ENCODE results near the gene ANO3.

Gene ANO3

DNA sequence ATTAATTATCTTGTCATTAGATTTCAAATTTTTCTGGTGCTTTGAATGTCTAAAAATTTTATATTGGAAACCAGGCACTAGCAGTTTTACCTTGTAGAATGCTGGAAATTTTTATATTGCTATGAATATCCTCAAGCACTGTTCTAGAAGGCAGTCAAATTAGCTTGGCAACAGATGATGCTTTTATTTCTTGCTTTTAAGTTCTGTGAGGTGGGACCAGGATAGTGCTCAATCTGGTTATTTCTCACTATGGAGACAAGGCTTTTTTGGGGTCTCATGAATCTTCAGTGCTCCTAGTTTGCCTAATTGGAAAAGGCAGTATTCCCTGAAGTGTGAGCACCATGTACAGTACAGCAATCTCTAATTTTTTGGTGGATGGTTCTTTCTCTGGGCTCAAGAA is 27.1 kb downstream of the ANO3 start:
- DNase-seq (ENCODE audit: low read depth): no peak

DNA sequence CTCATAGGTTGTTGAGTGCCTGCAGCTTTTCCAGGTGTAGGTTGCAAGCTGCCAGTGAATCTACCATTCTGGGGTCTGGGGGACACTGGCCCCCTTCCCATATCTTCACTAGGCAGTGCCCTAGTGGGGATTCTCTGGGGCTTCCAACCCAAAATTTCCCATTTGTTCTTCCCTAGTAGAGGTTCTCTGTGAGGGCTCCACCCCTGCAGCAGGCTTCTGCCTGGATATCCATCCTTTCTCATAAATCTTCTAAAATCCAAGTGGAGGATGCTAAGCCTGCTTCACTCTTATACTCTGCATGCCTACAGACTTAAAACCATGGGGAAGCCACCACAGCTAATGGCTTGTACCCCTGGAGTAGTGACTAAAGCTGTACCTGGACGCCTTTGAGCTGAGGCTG is 33.4 kb downstream of the ANO3 start:
- DNase-seq (ENCODE audit: low read depth): no peak

DNA sequence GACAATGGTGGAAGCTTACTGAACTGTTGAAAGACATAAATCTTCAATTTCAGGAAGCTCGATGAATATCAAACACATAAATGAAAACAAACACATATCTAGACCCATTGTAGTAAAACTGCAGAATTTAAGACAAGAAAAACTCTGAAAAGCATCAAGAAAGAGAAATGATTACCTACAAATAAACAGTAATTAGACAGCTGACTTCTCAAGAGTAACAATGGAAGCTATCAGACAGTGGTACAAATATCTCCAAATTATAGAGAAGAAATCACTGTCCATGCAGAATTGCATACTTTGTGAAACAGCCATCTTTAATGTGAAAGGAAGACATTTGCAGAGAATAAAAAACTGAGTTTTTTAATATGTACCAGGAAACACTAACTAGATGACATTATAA is 45.7 kb downstream of the ANO3 start:
- DNase-seq (ENCODE audit: low read depth): no peak

DNA sequence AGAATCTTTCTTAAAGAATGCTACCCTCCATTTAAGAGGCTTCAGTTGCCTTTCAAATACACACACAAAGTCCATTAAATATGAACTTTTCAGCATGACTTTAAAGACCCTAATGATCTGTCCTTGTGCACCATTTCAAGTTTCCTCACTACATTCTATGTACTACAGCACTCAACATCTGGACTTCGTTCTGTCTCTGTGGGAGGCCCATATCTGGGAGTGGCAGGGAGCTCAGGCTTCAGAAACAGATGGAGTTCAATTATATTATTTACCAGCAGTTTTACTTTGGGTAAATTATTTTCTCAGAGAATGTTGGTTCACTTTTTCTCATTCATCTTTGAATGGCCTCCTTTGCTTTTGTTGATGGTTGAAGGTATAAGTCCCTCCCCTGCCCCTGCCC is 67.4 kb downstream of the ANO3 start:
- DNase-seq (ENCODE audit: low read depth): no peak

DNA sequence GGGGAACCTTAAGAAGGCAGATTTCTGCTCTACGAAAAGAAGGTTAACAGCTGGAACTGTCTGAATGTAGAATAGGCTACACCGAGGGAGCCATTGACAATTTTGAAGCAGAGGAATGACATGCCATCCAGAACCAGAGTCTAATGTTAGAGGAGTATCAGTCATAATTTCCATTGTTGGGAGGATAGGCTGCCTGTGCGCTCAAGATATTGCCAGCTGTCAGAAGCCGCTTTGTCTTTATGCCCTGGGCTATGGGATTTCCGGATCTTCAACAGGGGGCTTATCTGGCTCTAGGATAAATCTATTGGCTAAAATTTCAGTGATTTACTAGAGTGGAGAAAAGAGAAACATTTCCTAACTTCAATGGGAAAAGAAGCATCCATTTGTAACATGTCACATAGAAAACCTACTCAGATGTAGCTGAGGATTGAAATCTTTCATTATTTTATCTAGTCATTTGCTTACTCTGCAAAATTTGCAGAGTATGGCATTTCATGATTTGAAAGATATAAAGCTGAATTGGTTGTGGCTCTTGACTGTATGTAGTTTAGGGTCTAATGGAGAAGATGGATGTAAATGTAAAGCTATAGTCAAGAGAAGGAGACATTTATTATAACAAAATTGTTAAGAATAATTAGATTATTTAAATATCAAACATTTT is 78.9 kb downstream of the ANO3 start:
- DNase-seq (ENCODE audit: low read depth): no peak

DNA sequence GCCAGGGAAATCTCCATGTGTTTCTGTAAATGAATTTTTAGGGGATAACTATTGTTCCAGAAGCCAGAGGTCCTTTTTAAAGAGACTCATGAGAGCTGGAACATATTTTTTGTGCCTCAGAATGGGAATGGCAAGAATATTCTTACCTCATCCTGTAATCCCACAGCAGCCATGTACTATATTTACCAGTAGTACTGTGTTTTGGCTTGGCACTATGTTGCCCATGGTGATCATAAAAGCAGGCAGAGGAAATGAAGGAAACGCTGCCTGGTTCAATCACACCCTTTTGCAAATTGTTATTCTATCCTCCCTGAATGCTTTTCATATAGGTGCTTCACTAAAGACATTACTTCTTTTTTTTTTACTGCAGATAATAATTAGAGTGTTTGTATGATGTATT is 81.0 kb downstream of the ANO3 start:
- DNase-seq (ENCODE audit: low read depth): no peak

DNA sequence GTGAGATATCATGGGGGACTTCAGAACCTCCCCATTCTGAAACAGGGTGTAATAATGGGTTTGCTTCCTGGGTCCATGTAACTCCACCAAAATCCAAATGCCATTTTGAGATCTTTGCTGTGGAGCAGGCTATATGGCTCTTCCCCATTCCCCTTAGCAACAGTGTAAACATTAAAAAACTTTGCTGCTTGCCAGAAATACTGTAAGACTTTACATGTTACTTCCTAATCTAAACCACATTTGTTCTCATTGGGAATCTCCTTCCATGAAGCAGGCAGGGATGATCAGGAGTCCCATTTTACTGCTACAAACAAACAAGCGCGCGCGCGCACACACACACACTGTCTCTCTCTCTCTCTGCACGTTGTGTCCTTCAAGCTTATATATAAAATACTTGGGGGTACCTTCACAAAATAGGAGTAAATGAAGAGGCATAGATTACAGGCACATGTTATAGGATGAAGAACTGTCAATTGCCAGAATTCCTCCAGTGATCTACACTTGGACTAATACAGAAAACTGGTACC is 86.5 kb downstream of the ANO3 start:
- DNase-seq (ENCODE audit: low read depth): no peak

DNA sequence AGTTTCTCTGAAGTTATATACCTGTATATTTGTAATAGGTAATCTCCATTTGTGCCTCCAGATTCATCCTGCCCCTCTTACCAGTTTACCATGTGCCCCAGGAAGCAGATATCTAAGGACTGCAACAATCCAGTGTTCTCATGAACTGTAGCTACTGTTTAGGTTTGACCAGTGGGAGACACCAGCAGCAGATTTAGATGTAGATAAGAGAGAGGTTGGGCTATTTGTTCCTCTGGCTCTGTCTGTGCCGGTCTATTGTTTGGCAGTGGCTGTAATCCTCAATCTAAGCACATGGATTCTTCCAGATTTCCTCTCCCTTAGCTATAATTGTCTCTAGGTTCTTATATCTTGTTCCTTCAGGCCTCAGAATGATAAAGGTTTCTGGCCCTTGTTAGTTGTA is 88.4 kb downstream of the ANO3 start:
- no peak for DNase-seq (ENCODE audit: low read depth)

DNA sequence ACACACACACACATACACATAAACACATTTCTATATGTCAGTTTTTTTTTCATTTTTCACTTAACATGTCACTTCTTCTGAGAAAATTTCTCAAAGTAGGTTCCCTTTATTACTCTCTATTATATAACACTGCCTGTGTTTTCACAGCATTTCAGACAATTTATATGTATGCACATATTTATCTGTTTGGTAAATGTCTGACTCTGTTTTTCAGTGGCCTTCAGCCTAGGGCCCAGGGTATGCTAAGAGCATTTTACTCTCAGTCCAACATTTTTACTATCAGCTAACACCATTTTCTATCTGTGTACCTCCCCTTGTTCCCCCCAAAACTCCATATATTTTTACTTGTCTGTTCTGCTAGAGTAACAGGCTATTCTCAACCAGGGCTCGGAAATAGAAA is 92.3 kb downstream of the ANO3 start:
- no peak for DNase-seq (ENCODE audit: low read depth)

DNA sequence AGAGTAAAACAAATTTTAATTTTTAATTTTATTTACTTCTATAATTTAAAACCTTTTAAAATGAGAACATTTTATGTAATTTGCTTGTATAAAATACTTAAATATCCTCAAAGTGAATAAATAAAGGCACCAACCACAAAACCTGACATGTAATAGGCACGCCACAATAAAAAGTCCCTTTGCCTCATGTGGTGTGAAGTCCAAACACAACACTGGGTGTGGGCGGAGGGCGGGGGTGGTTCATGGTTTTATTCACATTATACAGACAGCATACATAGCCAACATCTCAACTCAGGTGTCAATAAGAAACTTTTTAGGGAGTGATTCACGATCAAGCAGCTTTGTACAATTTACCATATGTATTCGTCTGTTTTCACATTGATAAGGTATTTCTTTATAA is 107.9 kb downstream of the ANO3 start:
- DNase-seq (ENCODE audit: low read depth): no peak

DNA sequence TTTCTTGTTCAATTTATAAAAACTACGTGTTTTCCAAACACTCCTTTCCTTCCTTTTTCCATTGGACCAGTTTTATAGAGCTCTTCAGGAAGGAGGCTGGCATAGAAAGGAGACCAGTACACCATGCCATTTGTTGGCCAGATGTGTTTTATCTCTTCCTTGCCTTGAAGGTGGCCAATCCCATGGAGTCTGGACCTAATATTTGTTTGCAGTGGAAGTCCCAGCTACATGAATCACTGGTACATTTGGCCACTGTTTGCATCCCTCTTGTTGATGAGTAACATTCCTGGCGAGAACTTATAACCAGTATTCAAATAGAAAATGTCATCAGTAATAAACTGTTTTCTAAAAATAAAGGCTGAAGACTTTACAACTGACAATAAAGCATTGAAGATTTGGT is 110.2 kb downstream of the ANO3 start:
- peak; percentile 65 for DNase-seq (ENCODE audit: low read depth)

DNA sequence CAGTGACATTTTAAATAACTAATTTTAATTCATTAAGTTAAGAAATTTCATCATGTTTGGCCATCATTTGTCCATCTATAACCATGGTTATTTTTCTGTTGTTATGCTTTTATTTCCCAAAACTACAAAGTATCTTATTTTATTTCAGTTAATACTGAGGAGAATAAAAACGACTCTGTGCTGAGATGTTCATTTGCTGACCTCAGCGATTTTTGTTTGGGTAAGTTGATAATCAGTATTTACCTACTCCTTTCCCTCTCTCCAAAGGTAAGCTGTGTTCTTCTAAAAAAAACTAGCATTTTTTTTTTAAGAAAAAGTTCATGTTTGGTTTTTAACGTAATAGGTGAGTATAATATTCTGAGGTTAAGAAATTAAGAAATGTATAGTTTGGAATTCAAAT is 111.7 kb downstream of the ANO3 start:
- no peak for DNase-seq (ENCODE audit: low read depth)

DNA sequence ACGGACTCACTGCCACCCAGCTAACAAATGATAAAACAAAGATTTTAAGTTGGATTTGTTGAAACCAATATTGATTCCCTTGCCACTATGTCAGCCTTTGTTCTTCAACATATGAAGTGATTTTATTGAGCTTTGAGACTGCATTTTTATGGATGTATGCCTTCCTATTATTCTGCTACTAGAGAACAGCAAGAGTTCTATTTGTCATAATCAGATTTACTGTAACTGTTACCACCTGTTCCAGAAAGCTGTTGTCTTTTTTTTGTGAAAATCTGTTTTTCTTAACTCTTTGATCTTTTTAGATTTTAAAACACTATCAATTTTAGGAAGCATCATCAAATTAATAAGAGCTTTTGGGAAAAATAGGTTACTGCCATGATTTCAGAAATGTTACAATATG is 125.7 kb downstream of the ANO3 start:
- no peak for DNase-seq (ENCODE audit: low read depth)

DNA sequence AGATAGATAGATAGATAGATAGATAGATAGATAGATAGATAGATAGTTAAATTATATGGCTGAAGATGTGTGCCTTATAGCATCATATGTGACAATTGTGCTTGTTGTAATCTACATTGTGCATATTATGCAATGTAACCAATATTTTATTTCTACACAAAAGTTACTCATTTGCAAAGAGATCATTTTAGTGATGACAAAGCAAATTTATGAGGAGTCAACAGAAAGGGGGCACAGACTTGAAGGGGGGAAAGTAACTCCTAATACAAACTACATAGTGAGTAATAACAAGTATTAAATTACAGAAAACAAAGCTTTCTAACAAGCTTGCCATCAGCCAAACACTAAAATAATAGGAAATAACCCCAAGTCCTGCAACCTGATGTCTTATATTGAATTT is 133.3 kb downstream of the ANO3 start:
- no peak for DNase-seq (ENCODE audit: low read depth)

DNA sequence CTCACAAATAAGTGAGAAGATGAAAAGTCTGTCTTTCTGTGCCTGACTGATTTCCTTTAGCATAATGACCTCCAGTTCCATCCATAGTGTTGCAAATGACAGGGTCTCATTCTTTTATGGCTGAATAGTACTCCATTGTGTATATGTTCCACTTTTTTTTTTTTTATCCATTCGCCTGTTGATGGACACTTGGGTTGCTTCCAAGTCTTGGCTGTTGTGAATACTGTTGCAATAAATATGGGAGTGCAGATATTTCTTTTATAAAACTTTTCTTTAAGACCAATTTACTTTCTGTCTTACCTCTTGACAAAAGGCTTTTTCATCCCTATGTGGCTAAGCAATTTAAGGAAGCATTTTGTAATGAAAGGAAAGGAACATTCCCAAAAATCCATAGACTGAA is 135.6 kb downstream of the ANO3 start:
- DNase-seq (ENCODE audit: low read depth): no peak

DNA sequence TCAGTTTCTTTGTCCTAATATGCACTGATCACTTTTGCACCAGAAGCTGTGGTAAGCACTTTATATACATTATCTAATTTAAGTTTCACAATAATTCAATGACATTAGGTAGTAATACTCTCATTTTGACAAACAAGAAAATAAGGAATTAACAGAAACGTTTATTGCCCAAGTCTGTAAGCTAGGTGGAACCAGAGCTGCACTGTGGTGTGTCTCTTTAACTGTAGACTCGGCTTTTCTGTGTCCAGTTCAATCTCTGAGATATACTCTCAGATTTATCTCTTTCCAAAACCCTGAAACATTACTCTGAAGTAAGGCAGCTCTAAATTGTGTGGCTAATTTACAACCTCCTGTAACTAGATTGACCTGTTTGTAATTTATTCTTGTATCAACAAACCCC is 139.1 kb downstream of the ANO3 start:
- no peak for DNase-seq (ENCODE audit: low read depth)

DNA sequence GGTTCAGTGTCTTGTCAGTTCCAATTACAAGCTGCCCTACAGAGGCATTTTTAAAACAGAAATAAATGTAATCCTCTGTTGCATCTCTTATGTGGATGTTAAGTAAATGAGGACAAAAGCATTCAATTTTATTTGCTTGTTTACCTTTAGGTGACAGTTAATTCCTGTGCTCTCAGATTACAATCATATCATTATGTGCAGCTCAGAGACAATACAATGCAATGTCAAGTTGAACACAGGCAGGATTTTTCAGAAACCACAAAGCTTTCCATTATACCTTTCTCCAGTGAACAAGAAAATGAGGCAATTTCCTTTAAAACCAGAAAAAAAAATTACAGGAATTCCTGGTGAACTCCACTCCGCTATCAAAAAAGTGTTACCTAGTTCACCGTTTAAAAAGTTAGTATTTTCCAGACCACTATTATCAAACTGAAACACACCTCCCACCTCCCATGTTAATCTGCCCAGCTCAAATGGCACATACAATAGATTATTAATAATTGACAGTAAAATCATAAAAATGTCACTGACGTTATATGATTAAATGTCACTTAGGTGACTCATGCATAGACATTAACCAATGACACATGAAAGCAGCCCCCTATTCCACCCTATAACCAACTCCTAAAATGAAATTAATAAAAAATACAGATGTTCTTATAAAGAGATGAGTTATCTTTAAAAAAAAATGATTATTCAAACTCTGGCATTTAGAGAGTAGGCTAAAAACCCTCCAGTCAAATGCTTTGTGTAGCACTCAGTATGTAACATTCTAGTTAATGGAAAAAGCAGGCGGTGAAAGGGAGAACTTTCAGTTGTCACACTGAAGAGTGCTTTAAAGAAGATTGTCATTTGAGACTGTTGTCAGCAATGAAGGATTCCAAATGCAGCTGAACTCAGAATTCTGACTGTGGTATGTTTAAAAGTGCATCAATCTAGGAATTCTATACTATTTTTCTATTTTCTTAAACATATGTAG is 141.6 kb downstream of the ANO3 start:
- no peak for DNase-seq (ENCODE audit: low read depth)

DNA sequence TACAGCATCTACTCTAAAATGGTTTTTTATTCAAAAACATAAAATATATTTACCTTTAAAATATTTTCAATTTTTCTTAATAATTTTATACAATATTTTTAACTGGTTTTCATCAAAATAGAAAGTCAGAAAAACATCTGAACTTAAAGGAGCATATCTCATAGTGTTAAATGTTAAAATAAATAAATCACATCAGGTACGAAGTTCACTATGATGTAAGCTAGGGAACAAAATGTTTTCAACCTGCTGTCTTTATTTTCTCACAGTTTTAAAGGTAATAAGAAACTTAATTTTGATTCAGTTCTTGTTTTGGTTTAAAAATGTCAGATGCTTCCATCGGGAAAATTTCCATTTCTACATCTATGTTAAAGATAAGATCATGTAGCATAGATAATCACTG is 142.5 kb downstream of the ANO3 start:
- DNase-seq (ENCODE audit: low read depth): no peak

DNA sequence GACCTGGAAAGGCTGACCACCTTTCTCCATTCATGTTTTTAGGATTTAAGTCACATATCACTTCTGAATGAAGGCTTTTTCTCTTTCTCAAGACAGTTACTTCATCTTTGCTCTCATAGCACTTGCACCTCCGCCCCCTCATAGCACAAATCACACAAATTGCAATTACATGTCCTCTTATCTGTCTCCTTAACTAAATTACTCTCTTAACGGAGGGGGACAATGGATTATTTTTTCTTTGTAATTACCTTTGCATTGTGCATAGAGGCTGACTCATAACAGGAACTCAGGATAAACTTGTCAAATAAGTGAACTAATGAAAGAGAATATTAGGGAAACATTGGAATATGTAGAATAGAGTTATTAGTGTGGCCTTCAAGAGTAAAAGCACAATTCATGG is 145.5 kb downstream of the ANO3 start:
- DNase-seq (ENCODE audit: low read depth): no peak

DNA sequence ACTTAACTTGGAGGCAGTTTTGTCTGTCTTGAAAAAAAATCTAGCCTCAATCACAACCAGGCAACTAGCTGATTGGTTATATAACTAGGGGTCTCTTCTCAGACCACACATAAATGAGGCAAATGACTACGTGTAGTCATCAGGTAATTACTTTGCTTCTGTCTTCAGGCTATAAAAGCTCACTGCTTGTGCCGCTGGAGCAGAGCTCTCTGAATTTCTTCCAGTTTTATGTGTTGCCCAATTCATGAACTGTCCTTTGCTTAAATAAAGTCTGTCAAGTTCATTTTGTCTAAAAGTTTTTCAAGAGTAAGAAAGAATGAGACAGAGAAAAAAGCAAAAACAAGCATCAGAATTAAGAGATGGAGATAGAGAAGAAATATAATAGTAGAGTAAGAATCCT is 146.8 kb downstream of the ANO3 start:
- no peak for DNase-seq (ENCODE audit: low read depth)

DNA sequence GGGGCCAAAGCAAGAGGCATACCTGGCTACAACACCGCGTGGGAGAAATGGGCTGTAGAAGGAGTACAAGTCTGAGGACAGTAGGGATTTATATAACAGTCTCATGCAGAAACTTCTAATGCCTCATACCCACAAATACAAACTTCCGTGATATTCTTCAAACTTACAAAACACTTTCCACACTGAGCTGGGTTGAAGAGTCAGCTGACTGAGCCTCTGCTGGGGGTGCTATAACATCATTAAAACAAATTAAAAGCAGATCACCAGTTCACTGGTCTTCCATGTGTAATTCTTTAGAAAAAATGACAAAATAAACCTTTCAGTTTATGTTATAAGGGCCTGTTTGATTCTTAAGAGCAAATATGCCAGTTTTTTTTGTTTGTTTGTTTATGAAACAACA is 148.1 kb downstream of the ANO3 start:
- no peak for DNase-seq (ENCODE audit: low read depth)

DNA sequence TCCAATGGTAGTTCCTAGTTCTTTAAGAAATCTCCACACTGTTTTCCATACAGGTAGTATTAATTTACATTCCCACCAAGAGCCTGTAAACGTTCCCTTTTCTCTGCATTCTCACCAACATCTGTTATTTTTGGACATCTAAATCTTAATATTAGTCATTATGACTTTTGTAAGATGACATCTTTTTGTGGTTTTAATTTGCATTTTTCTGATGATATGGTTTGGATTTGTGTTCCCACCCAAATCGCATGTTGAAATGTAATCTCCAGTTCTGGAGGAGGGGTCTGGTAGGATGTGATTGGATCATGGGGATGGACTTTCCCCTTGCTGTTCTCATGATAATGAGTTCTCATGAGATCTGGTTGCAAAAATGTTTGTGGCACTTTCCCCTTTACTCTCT is 151.2 kb downstream of the ANO3 start:
- DNase-seq (ENCODE audit: low read depth): no peak

DNA sequence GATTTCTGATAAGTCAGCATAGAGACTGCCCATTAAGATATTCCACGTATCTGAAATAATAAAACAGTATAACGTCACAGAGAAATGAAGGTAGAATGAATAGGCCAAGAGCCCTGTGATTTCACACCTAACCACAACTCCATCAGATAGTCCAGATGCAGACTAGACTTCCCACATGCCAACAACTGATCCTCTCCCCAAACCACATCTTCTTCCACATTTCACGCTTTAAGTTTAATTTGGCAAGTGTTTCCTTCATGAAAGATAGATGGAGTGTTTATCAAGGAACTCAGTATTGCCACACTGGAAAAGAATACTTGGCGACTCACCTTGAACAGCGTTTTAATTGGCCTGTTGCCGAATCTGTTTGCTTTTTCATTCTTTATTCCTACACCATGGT is 158.6 kb downstream of the ANO3 start:
- DNase-seq (ENCODE audit: low read depth): no peak
